ENCODE results near the gene SHPK. TPM values are rescaled to one million over a fixed set of nuclear protein-coding genes. Genes with fewer than 3 reads are reported as not detected.

Gene SHPK
- polyA plus RNA-seq, 2 of the 4 experiments (the other 2 are of a cell fraction): 10.7 to 11.2 TPM

- Histone ChIP-seq H3K9me3 (no peaks in the 10 kb centered on the region), H3K4me2 (no peak overlapping the region), H3K4me3 (no peak overlapping the region), H3K4me1 (no peaks in the 10 kb centered on the region), H3K27ac (no peak overlapping the region)
- ChIA-PET POLR2A (interaction anchor here (1.5 to 2.5 kb wide), 2 partner anchors 11 to 598 kb away, joined by 7 to 16 read pairs; partner anchors contain the start of genes CTNS and SHPK), CTCF (interaction anchor here (0.6 to 10.3 kb wide), 39 partner anchors 8 to 1415 kb away, joined by 3 to 100 read pairs (median 4); partner anchors contain the start of genes CTNS and SHPK)
- DNase-seq (ENCODE audit: low read depth in 1 of 2, low spot score in 1 of 2): no peak
- 74% methylated on average over 12 of the region's 12 CpGs for WGBS (ENCODE audit: missing lambda C conversion rate)
- peak; percentile 11 to 16; a peak in 3 of 6 replicates for ATAC-seq
- no peak for TF ChIP-seq NPAS2 (CRISPR knock-in tag; IDR thresholded peaks at IDR 0.05; ENCODE audit: borderline replicate concordance)
- no peak for TF ChIP-seq SREBF2 (IDR thresholded peaks at IDR 0.05)
- no peak for TF ChIP-seq TFCP2L1 (CRISPR knock-in tag; IDR thresholded peaks at IDR 0.05)
- no peak for TF ChIP-seq CEBPB (IDR thresholded peaks at IDR 0.05)
- no peak for TF ChIP-seq ZFP36 (IDR thresholded peaks at IDR 0.05; ENCODE audit: borderline replicate concordance, partially characterized antibody)
- no peak for TF ChIP-seq MAX (IDR thresholded peaks at IDR 0.05)
- no peak for TF ChIP-seq ZC3H11A (IDR thresholded peaks at IDR 0.05)
- TF ChIP-seq, protein P1, sequence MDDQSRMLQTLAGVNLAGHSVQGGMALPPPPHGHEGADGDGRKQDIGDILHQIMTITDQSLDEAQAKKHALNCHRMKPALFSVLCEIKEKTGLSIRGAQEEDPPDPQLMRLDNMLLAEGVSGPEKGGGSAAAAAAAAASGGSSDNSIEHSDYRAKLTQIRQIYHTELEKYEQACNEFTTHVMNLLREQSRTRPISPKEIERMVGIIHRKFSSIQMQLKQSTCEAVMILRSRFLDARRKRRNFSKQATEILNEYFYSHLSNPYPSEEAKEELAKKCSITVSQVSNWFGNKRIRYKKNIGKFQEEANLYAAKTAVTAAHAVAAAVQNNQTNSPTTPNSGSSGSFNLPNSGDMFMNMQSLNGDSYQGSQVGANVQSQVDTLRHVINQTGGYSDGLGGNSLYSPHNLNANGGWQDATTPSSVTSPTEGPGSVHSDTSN (IDR thresholded peaks at IDR 0.05): no peak
- no peak for TF ChIP-seq POLR2A (IDR thresholded peaks at IDR 0.05; ENCODE audit: low read length)
- TF ChIP-seq, protein P2, sequence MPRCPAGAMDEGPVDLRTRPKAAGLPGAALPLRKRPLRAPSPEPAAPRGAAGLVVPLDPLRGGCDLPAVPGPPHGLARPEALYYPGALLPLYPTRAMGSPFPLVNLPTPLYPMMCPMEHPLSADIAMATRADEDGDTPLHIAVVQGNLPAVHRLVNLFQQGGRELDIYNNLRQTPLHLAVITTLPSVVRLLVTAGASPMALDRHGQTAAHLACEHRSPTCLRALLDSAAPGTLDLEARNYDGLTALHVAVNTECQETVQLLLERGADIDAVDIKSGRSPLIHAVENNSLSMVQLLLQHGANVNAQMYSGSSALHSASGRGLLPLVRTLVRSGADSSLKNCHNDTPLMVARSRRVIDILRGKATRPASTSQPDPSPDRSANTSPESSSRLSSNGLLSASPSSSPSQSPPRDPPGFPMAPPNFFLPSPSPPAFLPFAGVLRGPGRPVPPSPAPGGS (IDR thresholded peaks at IDR 0.05): no peak
- TF ChIP-seq ELK1 (IDR thresholded peaks at IDR 0.05; ENCODE audit: low read depth, low read length): no peak
- no peak for TF ChIP-seq POLR2AphosphoS2 (conservative IDR thresholded peaks at IDR 0.05; ENCODE audit: low read length)
- no peak for TF ChIP-seq ESRRA (IDR thresholded peaks at IDR 0.05; ENCODE audit: borderline replicate concordance, low read length)
- TF ChIP-seq, protein P3, sequence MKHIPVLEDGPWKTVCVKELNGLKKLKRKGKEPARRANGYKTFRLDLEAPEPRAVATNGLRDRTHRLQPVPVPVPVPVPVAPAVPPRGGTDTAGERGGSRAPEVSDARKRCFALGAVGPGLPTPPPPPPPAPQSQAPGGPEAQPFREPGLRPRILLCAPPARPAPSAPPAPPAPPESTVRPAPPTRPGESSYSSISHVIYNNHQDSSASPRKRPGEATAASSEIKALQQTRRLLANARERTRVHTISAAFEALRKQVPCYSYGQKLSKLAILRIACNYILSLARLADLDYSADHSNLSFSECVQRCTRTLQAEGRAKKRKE (CRISPR knock-in tag; IDR thresholded peaks at IDR 0.05; ENCODE audit: low read depth): no peak
- TF ChIP-seq RFX5 (IDR thresholded peaks at IDR 0.05): no peak
- no peak for FAIRE-seq
Measured at GRCh38 chr17:3647251-3647650, 11.2 kb upstream of the SHPK start.

GRCh38 chr17:3645310-3645709 is 9.3 kb upstream of the SHPK start:
- no peaks in the 10 kb centered on the region for H3K9me3 ChIP-seq
- CTCF ChIA-PET: interaction anchor here (1.0 to 10.3 kb wide), 2 partner anchors 597 to 797 kb away, joined by 3 to 100 read pairs; no protein-coding TSS in a partner anchor
- 94% methylated on average over 5 of the region's 5 CpGs for WGBS (ENCODE audit: missing lambda C conversion rate)
- H3K27ac ChIP-seq: no peak overlapping the region
- FAIRE-seq (no peak), ATAC-seq (no peak), DNase-seq (ENCODE audit: low read depth in 1 of 2, low spot score in 1 of 2) (no peak)
- H3K4me2 ChIP-seq: no peak overlapping the region
- TF ChIP-seq CHD4 (IDR thresholded peaks at IDR 0.05; ENCODE audit: borderline replicate concordance) (no peak), JUN (IDR thresholded peaks at IDR 0.05) (no peak), CTCF (IDR thresholded peaks at IDR 0.05) (no peak), FOSB (CRISPR knock-in tag; IDR thresholded peaks at IDR 0.05) (no peak), MAZ (IDR thresholded peaks at IDR 0.05; ENCODE audit: borderline replicate concordance, low read depth, low read length) (no peak), NR3C1 (IDR thresholded peaks at IDR 0.05) (no peak), RARB (CRISPR knock-in tag; IDR thresholded peaks at IDR 0.05) (no peak), ZFP36 (IDR thresholded peaks at IDR 0.05; ENCODE audit: borderline replicate concordance, partially characterized antibody) (no peak), CBX2 (IDR thresholded peaks at IDR 0.05; ENCODE audit: borderline replicate concordance, low read depth) (no peak), KDM1A (IDR thresholded peaks at IDR 0.05; ENCODE audit: low read depth) (no peak), ZNF302 (CRISPR knock-in tag; IDR thresholded peaks at IDR 0.05) (no peak), HOXB5 (CRISPR knock-in tag; IDR thresholded peaks at IDR 0.05) (no peak)
- TF ChIP-seq, protein P2 (IDR thresholded peaks at IDR 0.05): no peak
- POLR2A ChIA-PET: interaction anchor here (1.2 to 1.3 kb wide), 2 partner anchors 9 kb away, joined by 3 to 4 read pairs; partner anchors contain the start of genes CTNS and SHPK
- no peak overlapping the region for H3K4me3 ChIP-seq
- no peaks in the 10 kb centered on the region for H3K4me1 ChIP-seq

Measured in A549 (cell line).